Aorta (tissue), 5 donors: Measurements from ENCODE around the gene GABPA. TPM values are rescaled to one million over a fixed set of nuclear protein-coding genes. Genes with fewer than 3 reads are reported as not detected.

Experiments
- ATAC-seq: fragments of 200-7000 bp; cut with Tn5 transposase; one replicate; pipeline ENCODE4 v1.9.1; 2022; ENCODE audit warnings: moderate library complexity; ENCODE audit not compliant: low FRiP score
- DNase-seq, 2 donors: peaks; one replicate each; pipeline ENCODE4 v3.0.0-alpha.2; 2020
- H3K27ac ChIP-seq, 2 donors: one replicate each; pipeline ENCODE4 v1.5.1; 2013; ENCODE audit warnings: low read length in 2 of 2, mild to moderate bottlenecking in 2 of 2, moderate library complexity in 2 of 2, control low read depth in 1 of 2, inconsistent platforms in 1 of 2, low read depth in 1 of 2
- H3K27me3 ChIP-seq, 2 donors: one replicate each; pipeline ENCODE4 v1.6.1; 2013; ENCODE audit warnings: control low read depth in 1 of 2, low read length in 1 of 2, mild to moderate bottlenecking in 1 of 2, moderate library complexity in 1 of 2; ENCODE audit not compliant: insufficient read depth in 2 of 2, control insufficient read depth in 1 of 2
- H3K36me3 ChIP-seq, 2 donors: one replicate each; pipeline ENCODE4 v1.6.1; 2013; ENCODE audit warnings: control low read depth in 1 of 2, low read length in 1 of 2, mild to moderate bottlenecking in 1 of 2; ENCODE audit not compliant: insufficient read depth in 2 of 2, control insufficient read depth in 1 of 2
- H3K4me1 ChIP-seq, 2 donors: one replicate each; pipeline ENCODE4 v1.6.1; 2013; ENCODE audit warnings: low read length in 2 of 2, control low read depth in 1 of 2, mild to moderate bottlenecking in 1 of 2, moderate library complexity in 1 of 2; ENCODE audit not compliant: insufficient read depth in 2 of 2, control insufficient read depth in 1 of 2
- H3K4me3 ChIP-seq, 2 donors: one replicate each; pipeline ENCODE4 v1.5.1; 2013; ENCODE audit warnings: low read length in 2 of 2, control low read depth in 1 of 2, mild to moderate bottlenecking in 1 of 2
- H3K9me3 ChIP-seq: one replicate; pipeline ENCODE4 v1.6.1; 2013; ENCODE audit warnings: mild to moderate bottlenecking, low read length; ENCODE audit not compliant: control insufficient read depth
- WGBS, 2 donors: extraction: QIAGEN DNeasy Blood & Tissue Kit; methylation state at CpG; one replicate each; pipeline ENCODE4 v1.1.7; 2013; 5-methylcytosine and 5-hydroxymethylcytosine counted together
- intact Hi-C, 2 donors: fragments of 100-400 bp; cut with DNase I; formaldehyde crosslinking; loops; one replicate each; pipeline versions ENCODE4 v1.14.2 to v1.15.0; 2022
- polyA plus RNA-seq, 2 donors: library from polyadenylated mRNA; stranded (reverse); fragments of 200-250 nt; gene quantifications; one replicate each; pipeline ENCODE4 v1.2.3, GENCODE V29; 2013
- total RNA-seq, 2 donors: library from RNA; stranded (reverse); fragmentation: NEBNext Ultra II Directional; extraction: Animal tissue kit (Norgen Biotek cat#: 25700); gene quantifications; one replicate each; pipeline ENCODE4 v1.2.1, GENCODE V29; 2021
- donor health status: healthy with polysubstance abuse.
- donor health status: Bipolar disorder and iron deficiency.
- donor health status: DM: no; HTN: no; CAD: no.
- donor health status: DM: no; HTN: no; CAD: no.
- donor health status: DM: yes; HTN: yes; CAD: no.

GABPA gene
- total and polyA plus RNA-seq, 4 donors, result 12.1 to 32.8 (median 17.8) TPM

DNA sequence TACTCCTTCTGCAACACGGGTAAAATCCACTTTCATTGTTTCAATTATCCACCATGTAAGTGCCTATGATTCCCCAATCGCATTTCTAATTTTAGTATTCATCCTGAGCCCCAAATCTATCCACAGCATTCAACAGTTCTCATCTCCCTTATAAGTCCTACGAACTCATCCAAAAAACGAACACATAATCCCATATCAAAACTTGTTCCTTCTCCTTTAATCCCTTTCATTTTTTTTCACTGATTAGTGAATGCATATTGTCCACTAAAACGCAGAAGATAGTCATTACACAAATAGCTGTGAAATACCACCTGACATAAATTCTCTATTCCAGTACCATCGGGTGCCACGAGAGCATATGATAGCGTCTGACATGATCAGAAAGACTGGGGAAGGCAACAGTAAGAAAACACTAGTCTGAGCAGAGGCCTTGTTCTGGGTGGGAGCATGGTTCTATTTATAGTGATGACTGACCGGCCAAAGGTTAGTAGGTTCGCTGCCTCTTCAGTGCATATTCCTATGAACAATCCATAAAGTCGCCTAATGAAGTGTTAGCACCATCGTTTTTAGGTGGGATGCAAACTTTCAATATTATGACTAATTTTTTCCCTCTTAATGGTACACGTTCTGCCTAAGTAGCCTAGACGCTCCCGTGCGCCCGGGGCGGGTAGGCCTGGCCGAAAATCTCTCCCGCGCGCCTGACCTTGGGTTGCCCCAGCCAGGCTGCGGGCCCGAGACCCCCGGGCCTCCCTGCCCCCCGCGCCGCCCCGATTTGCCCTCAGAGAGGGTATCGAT, 716 bp upstream of the GABPA start:
- 3 to 4% methylated on average over 30 of the region's 30 CpGs for WGBS, 2 donors
- Histone ChIP-seq H3K36me3 (no peaks in the 10 kb centered on the region), H3K27ac (peak overlapping the region; percentile 15 to 68), H3K4me1 (no peaks in the 10 kb centered on the region), H3K27me3 (no peaks in the 10 kb centered on the region), H3K4me3 (peak overlapping the region; percentile 91 to 92), H3K9me3 (no peaks in the 10 kb centered on the region)
- DNase-seq (peak in 1 of 2 donors; percentile 80), ATAC-seq (peak; percentile 11)
- intact Hi-C loops, result loop anchor here in 1 of 2 donors (10.0 kb wide), 1 partner anchor 1101 kb away; no protein-coding TSS in a partner anchor

DNA sequence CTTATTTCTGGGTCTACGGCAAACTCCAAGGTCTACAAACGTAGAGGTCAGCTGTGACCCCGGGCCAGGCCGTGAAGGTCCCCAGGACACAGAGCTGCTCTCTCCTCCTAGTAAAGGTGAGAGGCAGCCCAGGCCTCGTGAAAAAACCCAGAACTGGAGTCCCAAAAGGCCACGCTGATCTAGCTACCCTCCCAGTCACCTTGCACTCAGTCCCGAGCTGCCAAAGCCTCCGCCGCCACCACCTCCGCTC, 193 bp upstream of the GABPA start:
- H3K4me1 ChIP-seq, result no peaks in the 10 kb centered on the region
- H3K27ac ChIP-seq, result peak overlapping the region; percentile 15 to 68
- no peaks in the 10 kb centered on the region for H3K27me3 ChIP-seq
- intact Hi-C loops, result loop anchor here in 1 of 2 donors (10.0 kb wide), 1 partner anchor 1100 kb away; no protein-coding TSS in a partner anchor
- no peaks in the 10 kb centered on the region for H3K9me3 ChIP-seq
- no peak for ATAC-seq
- no peak for DNase-seq
- 0 to 1% methylated on average over 10 of the region's 10 CpGs for WGBS, 2 donors
- H3K36me3 ChIP-seq, result no peaks in the 10 kb centered on the region
- H3K4me3 ChIP-seq, result peak overlapping the region; percentile 91 to 92

DNA sequence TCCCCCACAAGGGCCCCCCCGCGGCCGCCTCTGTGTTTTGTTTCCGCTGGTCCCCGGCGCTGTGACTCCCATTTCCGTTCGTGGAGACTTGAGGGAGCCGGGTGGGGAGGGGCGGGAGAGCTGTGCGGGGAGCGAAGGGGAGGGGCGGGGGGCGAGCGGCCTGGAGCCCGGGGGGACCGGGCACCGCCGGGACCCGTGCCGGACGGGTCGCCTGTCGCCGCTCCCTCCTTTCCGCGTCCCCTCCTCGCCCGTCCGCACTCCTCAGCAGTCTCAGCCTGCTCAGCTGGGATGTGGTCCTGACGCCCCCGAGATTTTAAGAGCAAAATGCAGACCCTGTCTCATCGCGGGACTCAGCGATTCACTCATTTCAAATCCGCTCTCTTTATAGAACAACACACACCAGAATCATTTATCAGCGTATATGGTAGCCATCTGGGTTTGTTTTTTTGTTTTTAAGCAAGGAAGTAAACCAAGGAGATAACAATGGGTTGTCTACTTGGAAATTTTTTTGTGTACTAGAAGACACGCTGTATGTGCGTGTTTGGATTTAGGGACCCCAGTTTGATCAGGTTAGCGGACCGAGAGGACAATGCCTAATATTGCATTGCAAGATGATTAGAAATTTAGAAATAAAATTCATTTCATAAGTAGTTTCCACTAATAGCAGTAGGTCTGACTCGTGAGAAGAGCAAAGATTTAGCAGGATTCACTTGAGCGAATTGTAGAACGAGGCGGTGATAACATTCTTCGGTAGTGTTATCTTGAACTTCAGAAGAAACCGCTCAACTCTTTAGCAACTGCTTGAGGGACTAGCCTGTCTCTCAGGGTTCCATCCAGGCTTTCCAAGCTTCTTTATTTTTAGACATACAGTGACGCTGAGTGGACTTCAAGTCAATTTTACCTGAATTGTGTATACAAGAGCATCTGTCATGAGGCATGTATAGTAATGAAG, 1.1 kb downstream of the GABPA start:
- DNase-seq, result peak; percentile 92 to 95
- Histone ChIP-seq H3K27me3 (no peaks in the 10 kb centered on the region), H3K4me1 (no peaks in the 10 kb centered on the region), H3K27ac (peak overlapping the region; percentile 87 to 91), H3K36me3 (no peaks in the 10 kb centered on the region), H3K4me3 (peak overlapping the region; percentile 16 to 77), H3K9me3 (no peaks in the 10 kb centered on the region)
- intact Hi-C loops, result loop anchor here in 1 of 2 donors (10.0 kb wide), 1 partner anchor 1099 kb away; no protein-coding TSS in a partner anchor
- 0 to 1% methylated on average over 27 to 48 of the region's 48 CpGs for WGBS, 2 donors
- peak; percentile 87 for ATAC-seq

DNA sequence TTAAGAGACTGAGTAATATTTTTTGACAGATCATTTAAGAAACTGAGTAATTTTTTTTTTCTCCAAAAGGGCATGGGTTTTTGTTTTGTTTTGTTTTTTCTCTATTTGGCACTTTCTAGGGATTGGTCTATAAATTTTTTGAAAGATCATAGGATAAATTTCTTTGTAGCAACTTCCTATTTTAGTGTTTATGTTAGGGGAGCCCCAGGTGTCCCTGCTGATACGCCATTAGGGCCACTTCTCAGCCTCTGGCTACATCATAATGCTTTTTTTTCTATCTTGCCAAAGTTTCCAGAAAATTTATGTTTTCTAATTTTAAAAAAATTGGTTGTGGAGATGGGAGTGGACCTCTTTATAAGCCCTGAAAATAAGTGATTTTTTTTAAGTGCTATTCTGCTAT, 2.6 kb downstream of the GABPA start:
- Histone ChIP-seq H3K27ac (no peak overlapping the region), H3K9me3 (no peaks in the 10 kb centered on the region), H3K27me3 (no peaks in the 10 kb centered on the region), H3K4me3 (no peak overlapping the region), H3K4me1 (no peaks in the 10 kb centered on the region), H3K36me3 (no peaks in the 10 kb centered on the region)
- no peak for ATAC-seq
- no peak for DNase-seq
- 64 to 67% methylated on average over 1 of the region's 1 CpG for WGBS, 2 donors
- intact Hi-C loops, result loop anchor here in 1 of 2 donors (10.0 kb wide), 1 partner anchor 1097 kb away; no protein-coding TSS in a partner anchor

DNA sequence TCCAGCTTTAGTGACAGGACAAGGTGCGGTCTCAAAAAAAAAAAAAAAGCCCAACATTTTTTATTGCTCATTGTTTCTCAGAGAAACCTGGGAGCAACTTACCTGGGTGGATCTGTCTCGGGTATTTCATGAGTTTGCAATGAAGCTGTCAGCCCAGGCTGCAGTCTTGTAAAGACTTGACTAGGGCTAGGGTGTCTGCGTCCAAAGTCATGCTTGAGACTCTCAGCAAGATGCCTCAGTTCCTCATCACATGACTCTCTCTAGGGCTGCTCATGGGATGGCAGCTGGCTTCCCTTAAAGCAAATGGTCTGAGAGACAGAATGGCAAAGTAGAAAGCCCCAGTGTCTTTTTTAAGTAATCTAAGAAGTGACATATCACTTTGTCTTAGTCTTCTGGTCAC, 8.1 kb downstream of the GABPA start:
- H3K9me3 ChIP-seq, result no peaks in the 10 kb centered on the region
- no peak overlapping the region for H3K27ac ChIP-seq
- H3K4me1 ChIP-seq, result no peaks in the 10 kb centered on the region
- 95 to 97% methylated on average over 3 of the region's 3 CpGs for WGBS, 2 donors
- H3K4me3 ChIP-seq, result no peak overlapping the region
- ATAC-seq, result no peak
- H3K36me3 ChIP-seq, result no peaks in the 10 kb centered on the region
- intact Hi-C loops, result no loop called here
- H3K27me3 ChIP-seq, result no peaks in the 10 kb centered on the region
- DNase-seq, result no peak

DNA sequence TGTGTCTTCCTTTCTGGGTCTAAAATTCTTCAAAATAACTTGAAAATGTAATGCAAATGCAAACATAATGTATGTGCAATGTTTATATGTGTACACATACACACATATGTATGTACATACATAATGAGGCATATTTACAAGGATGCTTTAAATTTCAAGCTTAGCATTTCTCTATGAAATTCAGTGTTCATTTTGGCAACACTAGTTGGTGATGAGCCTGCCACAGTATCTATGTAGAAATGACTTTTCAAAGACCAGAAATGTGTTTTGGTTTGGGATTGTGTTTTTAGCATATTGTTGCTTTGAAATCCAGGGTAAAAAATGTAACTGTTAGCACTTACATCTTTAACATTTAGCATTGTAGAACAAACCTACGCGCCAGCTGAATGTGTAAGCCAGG, 10.1 kb downstream of the GABPA start:
- WGBS, 2 donors, result 98 to 100% methylated on average over 2 of the region's 2 CpGs
- Histone ChIP-seq H3K9me3 (no peaks in the 10 kb centered on the region), H3K4me3 (no peak overlapping the region), H3K27ac (no peak overlapping the region), H3K4me1 (no peaks in the 10 kb centered on the region), H3K27me3 (no peaks in the 10 kb centered on the region), H3K36me3 (no peaks in the 10 kb centered on the region)
- ATAC-seq, result no peak
- intact Hi-C loops, result no loop called here
- DNase-seq, result no peak

DNA sequence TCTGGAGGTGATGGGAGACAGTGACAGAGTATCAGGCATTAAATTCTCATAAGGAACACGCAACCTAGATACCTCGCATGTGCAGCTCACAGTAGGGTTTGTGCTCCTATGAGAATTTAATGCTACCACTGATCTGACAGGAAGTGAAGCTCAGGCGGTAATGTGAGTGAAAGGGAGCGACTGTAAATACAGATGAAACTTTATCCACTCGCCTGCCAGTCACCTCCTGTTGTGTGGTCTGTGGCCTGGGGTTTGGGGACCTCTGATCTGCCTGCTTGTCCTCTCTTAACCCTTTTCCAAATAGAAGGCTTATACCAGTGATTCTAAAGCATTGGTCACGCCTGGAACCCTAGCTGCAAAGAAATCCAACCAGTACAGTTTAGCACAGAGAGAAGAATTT, 15.3 kb downstream of the GABPA start:
- ATAC-seq, result no peak
- 90 to 91% methylated on average over 6 of the region's 6 CpGs for WGBS, 2 donors

DNA sequence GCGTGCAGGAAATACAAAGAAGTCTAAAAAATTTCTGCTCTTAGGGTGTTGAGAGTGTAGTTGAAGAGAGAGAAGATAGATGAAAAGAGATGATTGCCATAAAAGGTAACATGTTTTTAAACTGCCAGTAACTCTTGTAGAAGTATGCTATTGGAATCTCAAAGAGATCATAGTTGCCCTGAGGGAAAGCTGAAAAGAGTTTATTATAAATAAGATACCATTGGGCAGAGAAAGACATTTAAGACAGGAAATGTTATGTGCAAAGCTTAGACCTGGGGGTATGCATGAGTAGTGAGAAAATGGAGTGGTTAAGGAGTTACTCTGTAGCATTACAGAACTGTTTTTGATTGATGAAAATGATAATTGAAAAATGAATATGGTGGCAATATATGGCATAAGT, 17.6 kb downstream of the GABPA start:
- Histone ChIP-seq H3K4me3 (no peak overlapping the region), H3K27me3 (no peaks in the 10 kb centered on the region), H3K36me3 (peaks cover 0 to 7% of the 10 kb centered on the region in 2 donors), H3K27ac (no peak overlapping the region), H3K4me1 (no peaks in the 10 kb centered on the region), H3K9me3 (no peaks in the 10 kb centered on the region)
- no peak for DNase-seq
- intact Hi-C loops, result no loop called here
- no peak for ATAC-seq
- WGBS, 2 donors, result 96 to 97% methylated on average over 1 of the region's 1 CpG

More for the DNA sequence above, 15.3 kb downstream of the GABPA start:
- Histone ChIP-seq H3K27me3 (no peaks in the 10 kb centered on the region), H3K4me3 (no peak overlapping the region), H3K27ac (no peak overlapping the region), H3K36me3 (peaks cover 0 to 5% of the 10 kb centered on the region in 2 donors), H3K4me1 (no peaks in the 10 kb centered on the region), H3K9me3 (no peaks in the 10 kb centered on the region)
- no peak for DNase-seq
- intact Hi-C loops, result no loop called here
